ENCODE data around the gene BEX4.

The BEX4 gene

DNA sequence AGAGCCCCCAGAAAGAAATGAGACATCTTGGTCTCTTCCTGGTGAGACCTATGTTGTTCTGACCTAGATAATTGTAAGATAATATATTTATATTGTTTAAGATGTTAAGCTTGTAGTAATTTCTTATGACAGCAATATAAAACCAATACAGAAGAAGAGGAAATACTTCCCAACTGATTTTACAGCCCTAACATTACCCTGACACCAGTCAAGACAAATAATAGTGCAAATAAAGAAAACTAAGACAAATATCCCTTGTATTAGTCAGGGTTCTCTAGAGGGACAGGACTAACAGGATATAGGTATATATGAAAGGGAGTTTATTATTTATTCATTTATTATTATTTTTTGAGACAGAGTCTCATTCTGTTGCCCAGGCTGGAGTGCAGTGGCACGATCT lies 21.4 kb downstream of the BEX4 start:
- DNase-seq (ENCODE audit: low read depth in 2 of 2), result no peak

DNA sequence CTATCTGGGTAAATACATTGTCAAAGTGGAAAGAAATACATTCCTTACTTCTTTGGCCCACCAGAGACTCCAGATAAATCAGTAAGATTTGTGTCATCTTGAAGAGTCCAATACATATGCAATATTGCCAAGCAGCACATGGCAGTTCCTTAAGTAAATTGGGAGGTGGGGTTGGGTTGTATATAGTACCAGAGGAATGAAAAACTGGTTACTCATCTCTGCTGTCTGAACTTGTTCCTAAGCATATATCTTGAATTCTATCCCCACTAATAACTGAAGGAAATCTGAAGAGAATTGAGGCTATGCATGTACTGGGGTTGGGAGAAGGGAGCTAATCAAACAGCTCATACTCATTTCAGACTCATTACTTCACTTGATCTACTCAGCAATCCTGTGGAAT lies 25.2 kb downstream of the BEX4 start:
- DNase-seq (ENCODE audit: low read depth in 2 of 2), result no peak

DNA sequence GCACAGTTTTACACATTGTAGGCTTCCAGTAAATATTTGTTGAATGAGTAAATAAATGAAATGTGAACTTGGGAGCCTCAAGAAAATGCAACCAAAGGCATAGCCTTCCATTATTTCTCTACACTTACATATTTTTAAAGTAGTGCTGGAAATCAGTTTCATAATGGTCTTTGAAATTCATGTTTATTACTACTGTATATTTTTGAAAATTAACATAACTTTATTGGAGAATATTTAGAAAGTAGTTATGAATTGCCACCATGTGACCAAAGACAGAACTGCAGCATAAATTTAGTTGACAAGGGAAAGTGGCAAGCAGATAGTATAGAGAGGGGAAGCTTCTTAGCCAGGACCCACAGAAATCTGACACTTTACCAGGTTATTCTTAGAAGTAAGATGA lies 33.6 kb downstream of the BEX4 start:
- no peak for DNase-seq (ENCODE audit: low read depth in 2 of 2)

DNA sequence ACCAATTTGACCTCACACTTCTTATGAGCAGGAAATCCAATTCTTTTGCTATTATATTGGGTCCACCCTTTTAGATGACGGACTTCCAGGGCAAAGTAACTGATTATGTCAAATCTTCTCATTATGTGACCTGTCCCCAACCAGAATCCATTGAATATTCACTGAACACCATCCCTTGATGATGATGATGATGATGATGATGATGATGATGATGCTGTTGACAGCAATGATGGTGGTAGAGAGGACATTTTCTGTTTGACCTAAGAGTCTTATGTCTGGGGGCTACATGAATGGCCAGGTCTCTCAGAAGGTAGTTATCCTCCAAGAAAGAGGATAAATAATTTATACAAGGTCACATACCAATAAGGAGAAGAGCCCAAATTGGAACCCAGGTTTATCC lies 34.9 kb downstream of the BEX4 start:
- no peak for DNase-seq (ENCODE audit: low read depth in 2 of 2)

DNA sequence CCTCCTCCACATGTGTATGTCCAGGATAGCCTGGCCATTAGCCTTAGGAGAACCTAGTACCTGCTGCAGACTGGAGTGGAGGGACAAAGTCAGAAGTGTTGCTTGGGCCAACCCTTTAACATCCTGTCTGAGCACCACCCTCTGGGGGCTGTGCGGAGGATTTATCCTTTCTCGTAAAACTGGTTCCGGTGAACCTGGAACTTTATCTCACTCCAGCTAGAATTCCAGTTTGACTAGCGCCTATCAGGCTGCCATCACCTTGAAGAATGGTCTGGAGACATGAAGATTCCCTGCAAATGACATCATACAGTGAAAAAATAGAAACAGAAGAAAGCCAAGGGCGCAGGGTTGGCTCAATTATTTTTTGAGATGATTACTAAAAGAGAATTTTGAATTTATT lies 36.1 kb downstream of the BEX4 start:
- no peak for DNase-seq (ENCODE audit: low read depth in 2 of 2)

DNA sequence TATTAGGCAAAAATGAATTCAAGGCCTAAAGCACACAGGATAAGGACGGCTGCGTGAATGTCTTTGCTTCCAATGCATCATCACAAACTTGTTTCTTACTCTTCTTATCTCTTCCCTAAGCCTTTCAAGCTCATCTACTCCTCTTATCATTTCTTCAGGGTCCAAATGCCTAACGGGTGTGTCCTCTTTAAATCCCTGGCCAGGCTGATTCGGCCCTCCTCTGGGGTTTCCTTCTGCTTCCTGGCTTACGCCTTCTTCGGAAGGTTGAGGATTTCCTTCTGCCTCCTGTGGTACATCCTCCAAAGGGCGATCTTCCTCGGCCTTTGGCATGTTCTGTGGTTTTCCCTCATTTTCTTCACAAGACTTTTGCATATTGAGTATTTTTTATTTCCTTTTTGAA lies 38.7 kb downstream of the BEX4 start:
- DNase-seq (ENCODE audit: low read depth in 2 of 2), result no peak

DNA sequence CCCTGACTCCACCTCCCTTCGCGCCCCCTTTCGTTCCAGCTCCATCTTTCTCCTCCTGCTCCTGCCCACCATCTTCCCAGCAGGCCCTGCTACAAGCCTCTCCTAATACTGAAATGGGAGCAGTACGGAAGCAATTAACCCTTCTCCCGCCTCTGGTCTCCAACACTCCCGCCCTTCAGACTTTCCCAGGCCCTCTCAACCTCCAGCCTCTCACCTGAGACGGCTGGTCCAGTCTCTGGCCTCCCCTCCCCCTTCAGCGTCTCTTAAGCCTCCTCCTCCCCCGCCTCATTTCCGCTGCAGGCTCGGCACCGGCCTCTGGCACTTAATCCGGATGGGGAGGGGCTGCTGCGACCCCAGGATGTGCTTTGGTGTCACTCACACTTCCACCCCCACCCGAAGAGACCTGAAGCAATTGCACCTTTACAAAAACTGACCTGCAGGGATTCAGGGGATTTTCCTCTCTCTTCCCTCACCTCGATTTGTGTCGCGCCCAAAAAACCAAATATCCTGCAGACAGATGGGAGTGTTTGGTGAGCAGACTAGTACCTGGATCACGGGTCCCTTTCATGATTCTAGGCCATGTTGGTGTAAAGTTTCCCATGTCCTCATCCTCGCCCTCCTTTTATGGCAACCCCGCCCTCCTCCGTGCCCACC lies 39.4 kb downstream of the BEX4 start:
- DNase-seq (ENCODE audit: low read depth in 2 of 2), result peak in 1 of 2 experiments; percentile 1

DNA sequence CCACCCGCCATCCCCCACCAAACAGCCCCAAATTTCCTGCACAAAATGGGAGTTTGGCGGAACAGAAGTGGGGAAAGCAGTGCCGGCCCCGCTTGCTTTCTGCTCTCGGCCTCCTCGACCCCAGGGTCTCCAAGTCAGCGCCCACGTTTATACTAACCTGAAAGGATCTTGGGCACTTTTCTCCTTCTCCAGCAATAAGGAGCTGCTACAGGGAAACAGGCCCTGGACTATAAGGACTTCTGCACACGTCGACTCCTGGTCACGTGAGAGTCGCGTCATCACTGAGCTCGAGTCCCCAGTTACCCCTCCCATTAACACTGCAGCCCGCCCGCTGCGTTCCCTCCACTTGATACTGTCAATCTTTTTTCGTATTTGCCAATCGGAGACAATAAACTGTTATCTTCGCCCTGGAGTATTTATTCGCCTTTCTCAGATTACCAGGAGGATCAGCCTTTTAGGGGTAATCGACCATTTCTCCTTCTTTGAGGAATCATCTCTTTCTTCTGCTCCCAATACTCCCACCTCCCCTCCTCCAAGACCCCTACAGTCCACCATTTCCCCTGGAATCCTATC lies 40.1 kb downstream of the BEX4 start, which contains the start of gene TCEAL8:
Gene TCEAL8, minus strand, starts transcription at position 235 of the 573 bp plus-strand sequence. CDS start 1,176 bp downstream, outside the sequence.
- DNase-seq (ENCODE audit: low read depth in 2 of 2), result peak; percentile 34 to 38

DNA sequence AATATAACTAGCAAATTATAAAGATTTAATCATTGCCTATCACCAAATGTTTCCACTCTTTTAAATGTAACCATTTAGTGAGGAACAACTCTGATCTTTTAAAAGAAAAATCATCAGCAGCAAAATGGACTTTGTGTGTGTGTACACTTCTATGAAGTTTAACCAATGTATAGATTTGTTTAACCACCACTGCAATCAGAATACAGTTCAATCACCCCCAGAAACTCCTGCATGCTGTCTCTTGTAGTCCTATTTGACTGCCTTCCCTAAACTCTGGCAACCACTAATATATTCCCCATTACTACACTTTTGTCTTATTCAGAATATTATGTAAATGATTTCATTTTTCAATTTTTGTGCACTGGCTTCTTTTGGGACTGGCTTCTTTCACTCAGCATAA lies 41.7 kb downstream of the BEX4 start:
- no peak for DNase-seq (ENCODE audit: low read depth in 2 of 2)

DNA sequence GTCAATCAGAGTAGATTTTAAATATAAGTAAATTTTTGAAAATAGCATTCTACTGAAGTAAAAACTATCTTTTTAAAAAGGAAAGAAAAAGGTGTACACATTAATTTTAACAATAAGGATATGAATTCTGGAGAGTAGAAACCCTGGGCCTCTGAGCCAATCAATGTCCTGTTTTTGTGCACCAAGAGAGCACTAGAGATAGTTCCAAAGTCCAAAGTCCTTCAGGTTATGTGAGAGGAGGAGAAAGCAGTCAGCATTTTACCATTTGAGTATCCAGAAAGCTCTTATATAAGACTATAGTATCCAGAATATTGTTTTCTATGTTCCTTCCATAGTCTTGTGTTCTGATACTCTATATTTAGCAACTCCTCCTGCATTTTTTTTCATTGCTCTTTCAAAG lies 43.4 kb downstream of the BEX4 start:
- DNase-seq (ENCODE audit: low read depth in 2 of 2), result no peak

All from fibroblast of skin of left quadriceps (primary cell).